NCI-H526 (cell line): ENCODE data around the gene TRAF5.
"Not testable (repeated sequence)": the region's sequence is repeated elsewhere in the genome, so short reads cannot be mapped to it uniquely, and the experiment has no call there.

ENCODE experiments used
- DNase-seq, 2 experiments: peaks; one replicate each; lab custom pipeline; 2025; lab: John Stamatoyannopoulos, UW

Gene TRAF5

DNA sequence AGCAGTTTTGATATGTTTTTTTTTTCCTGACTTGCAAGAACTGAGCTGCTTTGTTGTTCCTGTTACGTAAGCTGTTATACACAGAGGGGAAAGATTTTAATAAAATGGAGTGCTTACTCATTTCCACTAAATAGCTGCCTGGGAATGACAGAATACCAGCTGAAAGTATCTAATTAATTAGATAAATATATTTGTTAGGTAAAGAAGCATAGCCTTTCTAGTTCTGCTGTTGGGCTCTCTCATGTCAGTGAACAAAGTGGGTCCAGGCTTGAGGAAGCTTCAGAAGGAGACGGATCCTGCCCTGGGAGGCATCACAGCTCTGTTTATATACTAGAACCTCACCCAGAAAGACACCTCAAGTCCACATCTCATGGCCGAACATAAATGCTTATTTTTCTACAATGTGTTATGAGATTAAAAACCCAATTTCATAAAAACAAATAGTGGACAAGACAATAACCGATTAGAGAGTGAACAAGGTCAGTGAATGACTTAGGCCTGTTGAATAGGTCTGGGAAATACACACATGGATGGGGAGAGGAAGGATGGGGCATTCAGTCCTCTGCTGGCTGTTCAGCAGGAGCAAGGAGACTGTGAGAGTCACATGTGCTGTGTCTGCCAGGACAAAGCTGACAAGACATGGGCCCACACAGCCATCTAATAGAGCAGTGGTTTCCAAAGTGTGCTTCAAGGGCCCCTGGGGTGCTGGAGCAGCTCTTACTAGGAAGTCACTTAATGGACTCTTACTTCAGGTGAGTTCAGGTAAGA, 20.6 kb downstream of the TRAF5 start:
- no peak for DNase-seq

DNA sequence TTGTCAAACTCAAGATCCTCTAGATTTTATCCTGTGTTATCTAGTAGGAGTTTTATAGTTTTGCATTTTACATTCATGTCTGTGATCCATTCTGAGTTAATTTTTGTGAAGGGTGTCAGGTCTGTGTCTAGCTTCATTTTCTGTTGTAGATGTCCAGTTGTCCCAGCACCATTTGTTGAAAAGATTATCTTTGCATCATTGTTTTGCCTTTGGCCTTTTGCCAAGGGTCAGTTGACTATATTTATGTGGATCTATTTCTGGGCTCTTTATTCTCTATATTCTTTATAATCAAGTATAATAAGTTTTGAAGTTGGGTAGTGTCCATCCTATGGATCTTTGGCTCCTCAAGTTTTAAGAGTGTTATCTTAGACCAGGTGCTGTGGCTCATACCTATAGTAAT, 21.9 kb downstream of the TRAF5 start:
- DNase-seq, result no peak

DNA sequence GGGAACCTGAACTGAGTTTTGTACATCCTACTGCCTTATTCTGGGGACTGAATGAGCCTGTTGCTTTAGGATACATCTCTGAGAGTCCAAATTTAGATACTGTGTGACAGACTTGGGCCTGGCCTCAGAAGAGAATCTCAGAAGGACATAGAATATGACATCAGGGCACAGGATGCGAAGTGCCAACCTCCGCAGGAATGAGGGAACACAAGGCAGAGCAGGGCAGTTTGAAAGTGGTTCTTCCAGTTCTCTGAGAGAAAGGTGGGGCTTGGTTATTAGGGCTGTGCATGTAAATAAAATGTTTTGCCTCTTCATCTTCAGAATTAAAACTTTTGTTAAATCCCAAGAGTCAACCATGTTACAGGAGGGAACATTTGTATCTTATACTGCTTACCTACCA, 23.1 kb downstream of the TRAF5 start:
- DNase-seq, result peak in 1 of 2 experiments; percentile 60

DNA sequence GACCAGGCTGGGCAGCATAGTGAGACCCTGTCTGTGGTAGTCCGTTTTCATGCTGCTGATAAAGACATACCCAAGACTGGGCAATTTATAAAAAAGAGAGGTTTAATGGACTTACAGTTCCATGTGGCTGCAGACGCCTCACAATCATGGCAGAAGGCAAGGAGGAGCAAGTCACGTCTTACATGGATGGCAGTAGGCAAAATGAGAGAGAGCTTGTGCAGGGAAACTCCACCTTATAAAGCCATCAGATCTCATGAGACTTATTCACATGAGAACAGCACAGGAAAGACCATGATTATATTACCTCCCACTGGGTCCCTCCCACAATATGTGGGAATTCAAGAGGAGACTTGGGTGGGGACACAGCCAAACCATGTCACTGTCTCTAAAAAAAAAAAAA, 25.4 kb downstream of the TRAF5 start:
- DNase-seq, result not testable (repeated sequence)

DNA sequence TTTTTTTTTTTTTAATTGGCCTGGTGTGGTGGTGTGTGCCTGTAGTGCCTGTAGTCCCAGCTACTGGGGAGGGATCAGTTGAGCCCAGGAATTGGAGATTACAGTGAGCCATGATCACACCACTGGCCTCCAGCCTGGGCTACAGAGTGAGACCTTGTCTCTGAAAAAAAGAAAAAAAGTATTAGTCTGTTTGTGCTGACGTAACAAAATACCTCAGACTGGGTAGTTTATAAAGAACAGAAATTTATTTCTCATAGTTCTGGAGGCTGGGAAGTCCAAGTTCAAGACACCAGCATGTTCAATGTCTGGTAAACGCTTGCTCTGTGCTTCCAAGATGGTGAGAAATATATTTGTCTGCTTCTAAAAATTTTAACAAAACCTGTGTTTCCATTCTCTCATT, 25.8 kb downstream of the TRAF5 start:
- DNase-seq, result no peak

DNA sequence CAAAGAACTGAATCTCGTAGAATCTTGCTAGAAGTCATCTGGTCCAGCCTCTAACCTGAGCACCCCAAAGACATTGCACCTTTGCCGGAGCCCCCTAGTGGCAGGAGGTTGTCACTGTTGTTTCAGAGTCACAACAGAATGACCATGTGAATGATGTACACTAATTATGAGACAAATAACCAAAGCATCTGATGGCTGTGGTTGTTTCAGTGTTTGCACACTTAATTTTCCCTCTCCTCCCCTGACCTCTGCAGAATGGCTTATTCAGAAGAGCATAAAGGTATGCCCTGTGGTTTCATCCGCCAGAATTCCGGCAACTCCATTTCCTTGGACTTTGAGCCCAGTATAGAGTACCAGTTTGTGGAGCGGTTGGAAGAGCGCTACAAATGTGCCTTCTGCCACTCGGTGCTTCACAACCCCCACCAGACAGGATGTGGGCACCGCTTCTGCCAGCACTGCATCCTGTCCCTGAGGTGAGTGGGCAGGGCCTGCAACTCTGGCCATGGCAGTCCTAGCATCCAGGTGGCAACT, 26.4 kb downstream of the TRAF5 start:
- peak; percentile 39 to 69 for DNase-seq

DNA sequence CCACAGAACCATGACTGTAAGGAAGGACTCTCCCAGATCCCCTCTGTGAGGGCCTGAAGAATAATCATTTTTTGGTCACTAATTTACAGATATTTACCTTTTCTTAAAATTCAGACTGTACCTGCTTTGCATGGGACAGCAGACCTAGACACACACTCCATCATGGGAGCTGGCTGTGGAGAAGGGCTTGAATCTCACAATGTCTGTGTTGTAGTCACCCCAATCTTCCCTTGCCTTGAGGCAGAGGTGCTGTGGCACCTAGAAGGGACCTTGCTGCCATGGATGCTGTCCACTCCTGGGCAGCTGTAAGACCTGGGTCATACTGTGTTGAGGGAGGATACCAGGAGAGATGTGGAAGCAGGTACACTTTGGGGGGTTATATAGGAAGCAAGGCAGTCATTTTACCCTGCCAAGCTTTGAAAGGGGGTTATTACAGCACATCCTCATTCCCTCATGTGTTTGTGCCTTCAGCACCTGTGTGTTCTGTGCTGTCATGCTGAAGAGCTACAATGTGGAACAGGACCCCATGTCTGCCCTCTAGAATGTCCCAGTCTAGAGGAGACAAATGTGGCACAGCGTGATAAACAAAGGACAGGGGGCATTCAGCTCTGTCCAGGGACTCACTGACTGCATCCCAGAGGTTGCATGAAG, 27.1 kb downstream of the TRAF5 start:
- DNase-seq, result no peak

DNA sequence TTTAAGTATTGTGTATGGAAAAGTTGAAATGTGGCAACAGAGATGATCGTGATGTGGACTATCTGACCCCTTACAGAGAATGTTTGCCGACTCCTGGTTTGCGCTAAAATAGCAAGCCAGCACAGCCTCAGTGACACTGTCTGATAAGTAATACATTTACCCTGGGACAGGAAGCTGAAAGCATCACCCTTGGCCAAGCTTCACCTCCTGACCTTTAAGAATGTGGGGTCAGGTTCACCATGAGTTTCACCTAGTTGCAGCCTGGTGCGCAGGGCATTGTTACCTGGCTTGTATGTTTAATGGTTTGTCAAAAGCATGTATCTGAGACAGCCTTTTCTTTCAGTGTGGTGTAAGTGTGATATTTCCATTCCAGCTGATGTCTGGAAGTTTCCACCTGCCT, 29.2 kb downstream of the TRAF5 start:
- no peak for DNase-seq

DNA sequence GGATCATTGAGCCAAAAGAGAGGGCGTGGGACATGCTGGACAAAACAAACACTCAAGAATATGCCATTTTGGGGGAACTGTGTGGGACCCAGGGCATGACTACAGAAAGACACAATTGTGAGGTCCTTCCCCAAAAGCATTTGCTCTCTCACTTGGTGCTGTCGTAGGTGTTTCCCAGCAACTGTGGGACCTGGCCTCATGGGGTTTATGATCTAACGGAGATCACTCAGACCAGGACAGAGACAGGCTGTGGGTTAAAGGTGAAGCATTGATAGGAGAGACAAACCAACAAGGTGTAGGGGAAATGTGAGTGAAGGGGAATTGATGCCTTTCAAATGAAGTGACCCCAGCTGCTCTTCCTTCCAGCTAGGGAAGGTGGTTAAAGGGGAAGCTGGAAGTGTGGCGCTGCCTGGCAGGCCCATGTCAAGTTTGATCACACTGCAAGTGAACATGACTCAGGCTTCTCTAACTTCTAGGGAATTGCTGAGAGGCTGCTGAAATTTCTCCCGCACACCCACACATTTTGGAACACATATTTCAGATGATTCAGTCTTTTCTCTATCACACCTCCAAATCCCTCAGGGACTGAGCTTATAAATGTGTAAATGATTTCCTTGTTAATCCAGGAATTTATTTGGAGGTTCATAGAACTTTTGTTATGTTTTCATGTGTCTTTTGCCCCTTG, 30.2 kb downstream of the TRAF5 start:
- no peak for DNase-seq

DNA sequence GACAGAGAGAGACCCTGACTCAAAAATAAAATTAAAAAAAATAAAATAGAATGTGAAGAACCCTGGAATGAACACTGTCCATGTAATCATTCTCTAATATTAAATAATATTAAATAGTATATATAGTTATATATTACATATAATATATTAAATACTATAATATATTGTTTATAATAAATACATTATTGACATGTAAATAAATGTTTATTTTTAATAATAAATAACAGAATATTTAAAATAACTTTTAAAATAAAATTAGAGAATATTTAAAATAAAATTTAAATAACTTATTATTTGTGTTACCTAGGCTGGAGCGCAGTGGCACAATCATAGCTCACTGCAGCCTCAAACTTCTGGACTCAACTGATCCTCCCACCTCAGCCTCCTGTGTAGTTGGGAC, 32.1 kb downstream of the TRAF5 start:
- DNase-seq, result no peak

DNA sequence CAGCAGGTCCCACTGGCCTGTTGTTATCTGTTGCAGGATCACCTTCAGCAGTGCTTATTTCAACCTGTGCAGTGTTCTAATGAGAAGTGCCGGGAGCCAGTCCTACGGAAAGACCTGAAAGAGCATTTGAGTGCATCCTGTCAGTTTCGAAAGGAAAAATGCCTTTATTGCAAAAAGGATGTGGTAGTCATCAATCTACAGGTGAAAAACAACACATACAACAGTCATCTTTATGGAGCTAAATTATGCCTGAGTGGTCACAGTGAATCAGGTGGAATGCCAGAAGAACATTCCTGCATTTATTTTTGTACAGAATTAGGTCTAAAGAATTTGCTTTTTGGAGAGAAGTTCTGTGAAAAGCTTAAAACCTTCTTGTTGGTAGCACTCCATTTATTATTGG, 33.2 kb downstream of the TRAF5 start:
- DNase-seq, result no peak

DNA sequence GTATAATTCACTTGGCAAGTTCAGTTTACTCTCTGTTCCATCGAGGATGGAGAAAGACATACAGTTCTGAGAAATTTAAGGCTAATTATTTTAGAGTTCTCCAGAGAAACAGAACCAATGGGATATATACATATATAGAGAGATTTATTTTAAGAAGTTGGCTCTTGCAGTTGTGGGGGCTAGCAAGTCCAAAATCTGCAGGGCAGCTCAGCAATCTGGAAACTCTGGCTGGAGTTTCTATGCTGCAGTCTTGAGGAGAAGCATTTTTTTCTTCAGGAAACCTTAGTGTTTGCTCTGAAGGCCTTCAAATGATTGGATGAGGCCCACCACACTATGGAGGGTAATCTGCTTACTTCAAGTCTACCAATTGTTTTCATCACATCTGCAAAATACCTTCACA, 34.6 kb downstream of the TRAF5 start:
- DNase-seq, result no peak

DNA sequence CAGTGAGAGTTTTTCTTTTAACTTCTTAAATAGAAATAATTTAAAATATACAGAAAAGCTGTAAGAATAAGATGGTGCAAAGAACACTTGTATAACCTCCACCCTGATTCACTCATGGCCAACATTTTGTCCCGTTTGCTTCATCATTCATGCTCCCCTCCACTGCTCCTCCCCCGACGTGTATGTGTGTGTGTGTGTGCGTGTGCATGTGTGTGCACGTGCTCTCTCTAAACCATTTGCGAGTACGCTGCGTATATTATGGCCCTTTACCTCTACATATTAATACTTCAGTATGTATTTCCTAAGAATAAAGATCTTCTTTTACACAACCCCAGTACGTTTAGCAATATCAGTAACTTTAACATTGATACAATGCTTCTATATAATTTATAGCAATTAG, 43.0 kb downstream of the TRAF5 start:
- DNase-seq, result no peak

DNA sequence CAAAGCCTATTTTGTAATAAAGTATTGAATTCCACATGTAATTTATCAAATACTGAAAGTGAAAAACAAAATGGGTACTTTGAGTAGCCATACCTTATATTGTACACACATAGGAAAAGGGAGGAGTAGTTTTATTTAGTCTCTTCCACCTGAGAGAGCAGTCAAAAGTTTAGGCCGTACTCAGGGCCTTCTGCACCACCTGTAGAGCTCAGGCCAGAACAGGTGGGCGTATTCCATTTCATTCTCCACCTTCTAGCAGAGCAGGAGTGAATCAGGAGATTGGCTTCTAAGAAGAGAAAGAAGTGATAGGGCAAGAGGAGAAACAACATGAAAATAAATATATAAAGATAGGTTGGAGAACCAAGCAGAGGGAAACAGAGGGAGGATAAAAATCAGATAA, 44.0 kb downstream of the TRAF5 start:
- DNase-seq, result no peak

DNA sequence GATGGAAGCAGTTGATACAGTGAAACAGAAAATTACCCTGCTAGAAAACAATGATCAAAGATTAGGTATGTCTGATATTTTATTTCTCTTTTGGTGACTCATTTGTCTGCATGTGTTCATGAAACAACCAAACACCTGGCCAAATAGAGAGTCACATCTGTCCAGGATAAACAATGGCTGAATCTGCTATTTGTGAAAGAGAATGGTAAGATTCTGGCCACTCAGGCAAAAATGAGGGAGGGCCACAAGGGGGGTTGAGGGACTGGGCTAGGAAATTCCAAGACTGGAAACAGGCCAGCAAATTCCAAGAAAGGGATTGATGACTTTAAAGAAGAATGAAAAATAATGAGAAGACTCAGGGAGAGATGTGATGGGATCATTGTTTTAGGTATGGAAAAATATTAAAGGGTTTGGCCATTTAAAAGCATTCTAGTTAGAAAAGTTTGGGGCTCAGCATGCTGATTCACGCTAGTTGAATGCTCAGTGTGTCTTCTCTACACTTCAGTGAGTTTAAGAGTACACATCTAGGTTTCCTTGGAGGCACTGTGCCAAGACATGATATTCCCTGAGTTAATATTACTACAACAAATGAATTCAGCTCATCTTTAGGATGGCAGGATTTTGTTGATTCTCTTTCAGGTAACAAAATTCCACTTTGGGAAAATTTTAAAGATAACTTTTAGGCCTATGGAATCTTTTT, 44.9 kb downstream of the TRAF5 start:
- no peak for DNase-seq

DNA sequence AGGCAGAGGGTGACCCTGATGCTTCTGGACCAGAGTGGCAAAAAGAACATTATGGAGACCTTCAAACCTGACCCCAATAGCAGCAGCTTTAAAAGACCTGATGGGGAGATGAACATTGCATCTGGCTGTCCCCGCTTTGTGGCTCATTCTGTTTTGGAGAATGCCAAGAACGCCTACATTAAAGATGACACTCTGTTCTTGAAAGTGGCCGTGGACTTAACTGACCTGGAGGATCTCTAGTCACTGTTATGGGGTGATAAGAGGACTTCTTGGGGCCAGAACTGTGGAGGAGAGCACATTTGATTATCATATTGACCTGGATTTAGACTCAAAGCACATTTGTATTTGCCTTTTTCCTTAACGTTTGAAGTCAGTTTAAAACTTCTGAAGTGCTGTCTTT, 45.8 kb downstream of the TRAF5 start:
- no peak for DNase-seq

DNA sequence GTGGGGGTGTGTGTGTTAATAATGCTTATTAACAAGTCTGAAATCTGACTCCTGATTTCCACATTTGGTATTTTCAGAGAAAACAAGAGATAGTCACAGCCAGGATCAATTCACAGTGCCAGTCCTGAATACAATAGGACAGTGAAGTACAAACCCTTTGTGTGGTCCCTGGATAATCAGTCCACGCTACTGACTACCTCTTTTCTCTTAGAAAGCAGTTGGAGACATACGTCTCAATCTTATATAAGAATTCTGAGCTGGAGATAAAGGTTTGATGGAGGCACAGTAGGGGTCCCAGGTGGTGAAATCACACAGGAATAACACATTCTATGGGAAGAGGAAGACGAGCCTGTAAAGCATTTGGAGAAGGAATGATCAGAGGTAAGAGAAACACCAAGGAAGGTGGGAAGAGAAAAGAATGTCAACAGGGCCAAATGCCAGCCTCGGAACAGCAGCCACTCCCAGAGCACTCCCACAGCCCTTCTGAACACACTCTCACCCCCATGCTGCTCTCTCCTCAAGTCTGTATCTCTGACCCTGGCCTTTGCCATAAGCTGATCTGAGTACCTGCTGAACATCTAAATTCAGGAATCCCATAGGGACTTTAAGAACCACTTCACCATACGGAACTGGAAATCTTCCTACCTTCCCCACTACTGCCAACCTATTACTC, 48.6 kb downstream of the TRAF5 start:
- no peak for DNase-seq

DNA sequence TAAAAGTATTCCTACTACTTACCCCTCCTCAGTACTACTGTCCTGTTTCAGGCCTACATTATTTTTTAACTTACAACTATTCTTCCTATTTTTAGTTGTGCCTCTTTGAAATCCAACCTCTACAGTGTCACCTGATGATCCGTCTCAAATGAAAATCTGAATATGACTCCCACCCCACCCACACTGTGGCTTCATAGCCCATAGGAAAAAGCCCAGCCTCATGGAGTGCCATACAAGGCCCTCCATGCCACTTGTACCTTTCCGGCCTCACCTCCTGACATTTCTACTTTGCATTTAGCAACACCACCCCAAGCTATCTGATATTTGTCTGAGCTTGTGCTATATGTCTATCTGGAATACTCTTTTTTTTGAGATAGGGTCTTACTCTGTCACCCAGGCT, 49.3 kb downstream of the TRAF5 start:
- no peak for DNase-seq

DNA sequence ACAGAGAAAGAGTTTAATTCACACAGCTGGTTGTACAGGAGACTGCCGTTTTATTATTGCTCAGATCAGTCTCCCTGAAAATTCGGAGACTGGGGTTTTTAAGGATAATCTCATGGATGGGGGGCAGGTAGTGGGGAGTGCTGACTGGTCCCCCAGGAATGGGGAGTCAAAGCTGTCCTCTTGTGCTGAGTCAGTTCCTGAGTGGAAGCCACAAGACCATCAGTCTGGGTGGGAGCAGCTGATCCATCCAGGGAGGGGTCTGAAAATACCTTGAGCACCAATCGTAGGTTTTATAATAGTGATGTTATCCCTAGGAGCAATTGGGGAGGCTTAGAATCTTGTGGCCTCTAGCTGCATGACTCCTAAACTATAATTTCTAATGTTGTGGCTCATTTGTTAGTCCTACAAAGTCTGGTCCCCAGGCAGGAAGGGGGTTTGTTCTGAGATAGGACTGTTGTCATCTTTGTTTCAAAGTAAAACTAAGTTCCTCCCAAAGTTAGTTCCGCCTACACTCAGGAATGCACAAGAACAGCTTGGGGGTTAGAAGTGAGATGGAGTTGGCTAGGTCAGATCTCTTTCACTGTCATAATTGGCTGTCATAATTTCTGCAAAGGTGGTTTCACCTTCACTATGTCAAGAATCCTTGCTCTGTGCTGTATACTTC, 50.3 kb downstream of the TRAF5 start:
- no peak for DNase-seq

DNA sequence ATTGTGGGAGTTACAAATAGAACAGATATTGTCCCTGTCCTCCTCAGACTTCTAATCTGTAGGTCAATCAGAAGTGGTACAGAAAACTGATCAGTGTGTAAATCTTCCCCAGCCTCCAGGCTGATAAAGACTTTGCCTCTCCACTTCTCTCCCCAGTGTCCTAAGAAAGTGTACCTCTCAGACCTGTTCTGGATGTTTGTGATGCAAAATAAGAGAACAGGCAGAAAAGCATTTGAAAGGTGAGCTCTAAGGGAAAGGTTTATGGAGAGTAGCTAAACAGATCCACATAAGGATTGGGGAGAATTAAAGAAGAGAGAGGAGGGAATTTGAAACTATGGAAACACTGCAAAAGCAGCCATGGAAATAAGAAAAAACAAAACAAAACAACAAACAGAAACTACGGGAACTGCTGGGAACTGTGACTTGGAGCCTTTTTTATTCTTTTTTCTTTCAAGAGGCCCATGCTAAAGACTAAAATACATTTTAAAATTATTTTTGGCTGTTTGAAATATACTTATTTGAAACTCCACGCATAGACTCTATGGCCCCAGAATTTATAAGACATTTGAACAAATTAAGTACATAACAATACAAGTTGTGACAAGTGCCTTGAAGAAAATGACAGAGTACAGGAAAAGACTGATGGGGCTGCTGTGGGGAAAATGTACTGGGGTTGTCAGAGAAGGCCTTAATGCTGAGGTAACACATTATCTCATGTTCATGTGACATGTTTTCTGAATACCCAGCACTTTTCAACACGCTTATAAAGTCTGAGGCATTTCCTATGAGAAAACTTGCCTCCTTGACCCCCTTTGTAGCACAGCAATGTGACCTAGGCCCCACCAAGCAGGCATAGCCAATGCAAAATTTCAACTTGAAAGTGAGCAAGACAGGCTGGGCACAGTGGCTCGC, 51.2 kb downstream of the TRAF5 start:
- no peak for DNase-seq
